Progenitor cell of endocrine pancreas (in vitro differentiated cells): ENCODE data around the gene RAP1GAP. TPM values are rescaled to one million over a fixed set of nuclear protein-coding genes. Genes with fewer than 3 reads are reported as not detected.

Source experiments
- DNase-seq: peaks from one replicate; pipeline ENCODE4 v3.0.0; 2021; ENCODE audit warnings: low spot score; ENCODE audit not compliant: unreplicated experiment
- H3K27ac Mint-ChIP-seq: 2 replicates; pipeline ENCODE4 v1.8.0; 2021; ENCODE audit warnings: mild to moderate bottlenecking, moderate library complexity, mixed read lengths
- H3K27me3 Mint-ChIP-seq: 2 replicates; pipeline ENCODE4 v1.8.0; 2021; ENCODE audit warnings: mixed read lengths
- H3K36me3 Mint-ChIP-seq: 2 replicates; pipeline ENCODE4 v1.8.0; 2022; ENCODE audit warnings: mixed read lengths; ENCODE audit not compliant: insufficient read depth
- H3K4me1 Mint-ChIP-seq: 2 replicates; pipeline ENCODE4 v1.8.0; 2021; ENCODE audit warnings: low read depth, mixed read lengths
- H3K4me3 Mint-ChIP-seq: 2 replicates; pipeline ENCODE4 v1.8.0; 2021; ENCODE audit warnings: low read depth, mild to moderate bottlenecking, moderate library complexity, mixed read lengths
- H3K9me3 Mint-ChIP-seq: 2 replicates; pipeline ENCODE4 v1.8.0; 2021; ENCODE audit warnings: low read depth, mixed read lengths
- total RNA-seq: library from RNA; stranded (reverse); gene quantifications from 2 replicates; pipeline ENCODE4 v1.2.1, GENCODE V29; 2021
- TF ChIP-seq, protein P1 (sequence below): fragments of 200-600 bp; sonication (generic); IDR thresholded peaks from one replicate; pipeline ENCODE4 v1.5.0; 2021; ENCODE audit warnings: antibody characterized with exemption, mild to moderate bottlenecking; ENCODE audit not compliant: unreplicated experiment

The RAP1GAP gene
- total RNA-seq, 1 donor from 2014 or later: 15.3 TPM

DNA sequence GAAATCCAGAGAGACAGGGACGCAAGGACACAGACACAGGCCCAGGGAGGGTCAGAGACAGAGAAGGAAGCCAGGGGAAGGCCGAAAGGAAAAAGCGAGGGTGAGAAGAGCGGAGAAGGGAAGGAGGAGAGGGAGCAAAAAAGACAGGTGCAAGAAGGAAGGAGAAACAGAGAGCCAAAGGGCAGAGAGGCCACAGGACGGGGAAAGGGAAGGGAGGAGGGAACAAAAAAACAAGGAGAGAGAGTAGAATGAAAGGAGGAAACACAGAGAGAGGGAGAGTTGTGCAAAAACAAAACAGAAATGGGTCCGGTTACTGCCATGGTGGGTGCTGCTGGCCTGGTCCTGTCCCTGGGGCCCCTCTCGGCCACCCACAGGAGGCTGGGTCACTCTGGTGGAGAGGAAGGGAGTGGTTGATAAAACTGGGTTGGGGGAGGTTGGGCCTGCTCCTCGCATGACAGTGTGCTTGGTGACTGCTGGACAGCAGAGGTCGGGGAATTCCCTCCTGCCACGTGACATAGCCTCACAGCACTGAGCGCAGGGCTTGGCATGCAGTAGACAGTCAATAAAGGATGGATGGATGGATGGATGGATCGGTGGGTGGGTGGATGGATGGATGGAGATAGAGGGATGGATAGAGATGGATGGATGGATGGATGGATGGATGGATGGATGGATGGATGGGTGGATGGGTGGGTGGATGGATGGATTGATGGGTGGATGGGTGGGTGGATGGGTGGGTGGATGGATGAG, 64.8 kb downstream of the RAP1GAP start:
- H3K36me3 Mint-ChIP-seq: no peaks in the 10 kb centered on the region
- peaks cover 13% of the 10 kb centered on the region for H3K4me1 Mint-ChIP-seq
- TF ChIP-seq, protein P1, sequence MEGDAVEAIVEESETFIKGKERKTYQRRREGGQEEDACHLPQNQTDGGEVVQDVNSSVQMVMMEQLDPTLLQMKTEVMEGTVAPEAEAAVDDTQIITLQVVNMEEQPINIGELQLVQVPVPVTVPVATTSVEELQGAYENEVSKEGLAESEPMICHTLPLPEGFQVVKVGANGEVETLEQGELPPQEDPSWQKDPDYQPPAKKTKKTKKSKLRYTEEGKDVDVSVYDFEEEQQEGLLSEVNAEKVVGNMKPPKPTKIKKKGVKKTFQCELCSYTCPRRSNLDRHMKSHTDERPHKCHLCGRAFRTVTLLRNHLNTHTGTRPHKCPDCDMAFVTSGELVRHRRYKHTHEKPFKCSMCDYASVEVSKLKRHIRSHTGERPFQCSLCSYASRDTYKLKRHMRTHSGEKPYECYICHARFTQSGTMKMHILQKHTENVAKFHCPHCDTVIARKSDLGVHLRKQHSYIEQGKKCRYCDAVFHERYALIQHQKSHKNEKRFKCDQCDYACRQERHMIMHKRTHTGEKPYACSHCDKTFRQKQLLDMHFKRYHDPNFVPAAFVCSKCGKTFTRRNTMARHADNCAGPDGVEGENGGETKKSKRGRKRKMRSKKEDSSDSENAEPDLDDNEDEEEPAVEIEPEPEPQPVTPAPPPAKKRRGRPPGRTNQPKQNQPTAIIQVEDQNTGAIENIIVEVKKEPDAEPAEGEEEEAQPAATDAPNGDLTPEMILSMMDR: no peak
- no peak overlapping the region for H3K4me3 Mint-ChIP-seq
- no peak for DNase-seq
- H3K9me3 Mint-ChIP-seq: no peaks in the 10 kb centered on the region
- peak overlapping the region; percentile 12 for H3K27ac Mint-ChIP-seq
- H3K27me3 Mint-ChIP-seq: peaks cover 3% of the 10 kb centered on the region

DNA sequence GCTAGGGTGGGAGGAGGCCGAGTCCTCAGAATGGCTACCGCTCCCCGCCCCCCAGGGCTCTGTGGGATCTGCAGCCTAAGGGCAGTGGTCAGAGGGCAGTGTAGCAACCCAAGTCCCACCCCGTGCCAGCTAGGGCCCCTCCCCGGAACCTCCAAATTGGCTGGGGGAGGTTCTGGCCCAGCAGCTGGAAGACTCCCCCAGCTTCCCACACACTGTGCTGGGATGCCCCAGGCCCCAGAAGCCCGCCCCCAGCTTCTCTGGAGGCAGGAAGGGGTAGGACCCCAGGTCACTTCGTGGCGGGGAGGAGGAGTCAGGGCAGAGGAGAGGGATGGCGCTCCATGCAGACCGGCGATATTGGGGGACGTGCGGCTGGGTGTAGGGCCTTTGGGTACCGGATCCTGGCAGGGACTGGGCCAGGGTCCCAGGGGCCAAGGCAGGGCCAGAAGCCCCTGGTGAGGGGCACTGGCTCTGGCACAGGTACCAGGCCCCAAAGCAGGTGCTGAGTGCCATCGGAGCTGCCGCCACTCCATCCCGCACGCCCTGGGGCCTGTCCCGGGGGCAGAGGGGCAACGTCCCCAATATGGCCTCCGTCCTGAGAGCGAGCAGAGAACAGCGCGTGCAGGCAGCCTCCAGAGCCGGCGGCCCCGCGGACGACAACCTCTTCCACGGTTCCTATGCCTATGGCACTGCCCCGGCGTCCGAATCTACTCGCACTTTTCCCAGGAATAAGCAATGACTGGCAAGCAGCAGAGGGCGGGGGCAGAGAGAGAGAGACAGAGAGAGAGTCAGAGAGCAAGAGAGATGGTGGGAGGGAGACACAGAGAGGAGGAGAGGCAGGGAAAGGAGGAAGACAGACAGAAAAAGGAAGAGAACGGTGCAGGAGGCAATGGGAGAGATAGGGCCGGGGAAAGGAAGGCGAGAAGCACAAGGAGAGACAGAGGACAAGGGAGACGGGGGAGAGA, 65.7 kb downstream of the RAP1GAP start:
- Mint-ChIP-seq H3K36me3 (no peaks in the 10 kb centered on the region), H3K9me3 (no peaks in the 10 kb centered on the region), H3K4me3 (no peak overlapping the region), H3K4me1 (peaks cover 7% of the 10 kb centered on the region), H3K27me3 (peaks cover 3% of the 10 kb centered on the region), H3K27ac (no peak overlapping the region)
- no peak for DNase-seq
- TF ChIP-seq, protein P1: no peak

DNA sequence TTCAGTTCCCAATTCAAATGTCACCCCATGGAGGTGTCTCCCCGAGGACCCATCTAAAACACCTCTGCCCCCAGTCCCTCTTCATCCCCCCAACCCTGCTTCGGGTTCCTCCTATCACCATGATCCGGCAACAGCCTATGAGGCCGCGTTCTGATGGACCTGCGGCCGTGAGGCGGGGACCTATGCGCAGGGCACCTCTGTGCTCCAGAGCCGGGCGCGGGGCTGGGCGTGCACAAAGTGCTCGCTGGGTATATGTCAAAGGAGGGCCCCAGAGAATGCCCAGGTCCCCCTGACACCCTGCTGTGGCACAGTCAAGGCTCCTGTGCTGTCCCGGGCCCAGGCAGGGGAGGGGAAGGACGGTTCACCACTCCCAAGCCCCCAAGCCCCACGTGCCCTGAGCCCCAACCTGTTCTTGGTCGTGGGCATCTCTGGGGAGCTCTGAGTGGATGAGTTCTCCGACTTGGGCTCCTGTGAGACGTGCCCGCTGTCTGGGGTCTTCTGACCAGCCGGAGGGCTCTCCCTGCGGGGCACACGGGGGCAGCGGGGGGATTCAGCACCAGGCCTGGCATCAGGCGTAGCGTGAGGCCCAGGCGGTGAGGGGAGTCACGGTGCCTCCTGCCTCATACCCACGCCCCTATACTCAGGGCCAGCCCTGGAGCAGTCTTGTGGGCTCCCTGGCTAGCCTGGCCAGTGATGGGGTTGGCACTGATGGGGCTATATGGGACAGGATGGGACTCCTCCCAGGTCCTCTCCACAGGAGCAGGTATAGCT, 67.7 kb downstream of the RAP1GAP start:
- TF ChIP-seq, protein P1: no peak
- Mint-ChIP-seq H3K4me1 (no peaks in the 10 kb centered on the region), H3K27ac (no peak overlapping the region), H3K4me3 (no peak overlapping the region), H3K36me3 (no peaks in the 10 kb centered on the region), H3K27me3 (peaks cover 3% of the 10 kb centered on the region), H3K9me3 (no peaks in the 10 kb centered on the region)
- DNase-seq: no peak

DNA sequence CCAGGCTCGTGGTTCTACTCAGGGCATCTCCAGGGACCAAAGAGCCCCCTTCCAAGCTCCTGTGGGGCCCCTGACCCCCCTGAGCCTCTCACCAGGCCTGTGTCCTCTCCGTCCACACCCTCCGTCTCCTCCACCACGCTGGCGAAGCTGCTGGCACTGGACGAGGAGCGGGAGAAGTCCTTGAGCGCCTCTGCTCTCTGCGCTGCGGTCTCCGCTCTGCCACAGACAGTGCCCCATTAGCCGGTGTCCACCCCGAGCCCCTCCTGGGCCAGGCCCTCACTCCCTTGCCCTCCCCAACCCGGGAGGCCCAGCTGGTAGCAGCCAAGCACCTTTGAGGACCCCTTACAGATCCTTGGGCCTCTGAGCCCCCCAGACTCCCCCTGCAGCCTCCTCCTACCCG, 69.8 kb downstream of the RAP1GAP start:
- no peaks in the 10 kb centered on the region for H3K36me3 Mint-ChIP-seq
- no peak for DNase-seq
- no peaks in the 10 kb centered on the region for H3K4me1 Mint-ChIP-seq
- no peaks in the 10 kb centered on the region for H3K9me3 Mint-ChIP-seq
- H3K27me3 Mint-ChIP-seq: peaks cover 3% of the 10 kb centered on the region
- H3K27ac Mint-ChIP-seq: no peak overlapping the region
- TF ChIP-seq, protein P1: no peak
- no peak overlapping the region for H3K4me3 Mint-ChIP-seq

DNA sequence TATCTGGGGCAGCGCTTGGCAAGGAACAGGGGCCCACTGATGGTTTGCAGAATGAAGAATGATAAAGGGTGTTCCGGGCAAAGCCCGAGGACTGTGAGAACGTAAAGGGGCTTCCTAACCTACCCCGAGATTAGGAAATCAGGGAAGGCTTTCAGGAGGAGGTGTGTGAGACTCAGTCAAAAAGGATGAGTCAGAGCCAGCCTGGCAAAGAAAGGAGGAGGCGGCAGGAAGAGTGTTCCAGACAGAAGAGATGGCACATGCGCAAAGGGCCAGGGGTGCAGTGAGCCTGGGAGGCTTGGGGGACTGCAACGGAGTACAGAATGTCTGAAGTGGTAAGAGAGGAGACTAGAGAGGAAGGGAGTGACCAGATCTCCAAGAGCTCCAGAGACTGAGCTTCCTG, 70.3 kb downstream of the RAP1GAP start:
- TF ChIP-seq, protein P1: no peak
- Mint-ChIP-seq H3K36me3 (no peaks in the 10 kb centered on the region), H3K4me3 (no peak overlapping the region), H3K9me3 (no peaks in the 10 kb centered on the region), H3K27ac (no peak overlapping the region), H3K27me3 (peaks cover under 1% of the 10 kb centered on the region), H3K4me1 (no peaks in the 10 kb centered on the region)
- DNase-seq: no peak
